GM12873 (cell line): Measurements from ENCODE around the gene HSH2D.
A peak's percentile ranks its signal among the peaks of the same experiment; 100 is the strongest.

Experiments
- CTCF ChIP-seq: IDR thresholded peaks from 2 replicates; pipeline ENCODE4 v1.5.1; 2012; ENCODE audit warnings: low read depth, mild to moderate bottlenecking, moderate library complexity, low read length, control low read depth; ENCODE audit not compliant: insufficient read depth; ENCODE audit errors: missing control alignments

HSH2D gene

GRCh38 chr19:16175954-16176353 is 32.5 kb downstream of the HSH2D start:
- no peak for TF ChIP-seq CTCF

- no peak for TF ChIP-seq CTCF
Observed at GRCh38 chr19:16180611-16181010, 37.1 kb downstream of the HSH2D start.

DNA sequence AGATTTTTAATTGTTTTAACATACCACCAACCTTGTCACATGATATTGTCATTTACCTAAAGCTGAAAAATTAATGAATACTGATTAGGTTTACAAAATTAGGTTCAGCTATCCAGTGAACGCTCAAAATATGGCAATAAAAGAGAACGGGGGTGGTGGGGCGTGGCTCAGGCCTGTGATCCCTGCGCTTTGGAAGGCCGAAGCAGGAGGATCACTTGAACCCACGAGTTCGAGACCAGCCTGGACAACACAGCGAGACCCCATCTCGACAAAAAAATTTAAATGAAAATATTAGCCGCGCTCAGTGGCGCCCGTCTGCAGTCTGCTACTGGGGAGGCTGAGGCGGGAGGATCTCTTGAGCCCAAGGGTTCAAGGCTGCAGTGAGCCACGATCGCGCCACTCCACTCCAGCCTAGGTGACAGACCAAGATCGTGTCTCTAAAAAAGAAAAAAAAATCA is 41.2 kb downstream of the HSH2D start:
- TF ChIP-seq CTCF: no peak

DNA sequence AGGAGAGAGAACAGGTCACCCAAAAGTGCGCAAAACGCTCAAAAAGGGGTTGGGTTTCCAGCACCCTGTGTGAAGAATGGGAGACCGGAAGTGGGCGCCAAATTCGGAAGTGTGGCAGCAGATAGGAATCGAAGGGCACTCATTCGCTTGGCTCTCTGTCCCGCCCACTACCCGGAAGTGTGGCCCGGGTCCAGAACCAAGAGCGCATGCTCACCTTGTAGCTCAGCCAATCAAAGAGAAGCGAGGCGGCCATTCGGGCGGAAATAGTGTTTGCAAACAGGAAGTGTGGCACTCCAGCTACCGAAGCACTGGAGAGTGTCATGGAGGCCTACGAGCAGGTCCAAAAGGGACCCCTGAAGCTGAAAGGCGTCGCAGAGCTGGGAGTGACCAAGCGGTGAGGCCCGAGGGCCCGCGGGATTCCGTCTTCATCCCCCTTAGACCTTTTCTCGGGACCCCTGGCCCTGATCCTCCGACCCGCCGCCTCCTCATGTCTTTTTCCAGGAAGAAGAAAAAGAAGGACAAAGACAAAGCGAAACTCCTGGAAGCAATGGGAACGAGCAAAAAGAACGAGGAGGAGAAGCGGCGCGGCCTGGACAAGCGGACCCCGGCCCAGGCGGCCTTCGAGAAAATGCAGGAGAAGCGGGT is 41.8 kb downstream of the HSH2D start, which contains the start of gene FAM32A:
Gene FAM32A (plus strand): TSS at position 288 of the 645 bp plus-strand sequence. CDS start 33 bp downstream, at position 321.
- peak; percentile 25 for TF ChIP-seq CTCF

GRCh38 chr19:16185768-16186123 is 42.3 kb downstream of the HSH2D start:
- TF ChIP-seq CTCF: peak; percentile 60

DNA sequence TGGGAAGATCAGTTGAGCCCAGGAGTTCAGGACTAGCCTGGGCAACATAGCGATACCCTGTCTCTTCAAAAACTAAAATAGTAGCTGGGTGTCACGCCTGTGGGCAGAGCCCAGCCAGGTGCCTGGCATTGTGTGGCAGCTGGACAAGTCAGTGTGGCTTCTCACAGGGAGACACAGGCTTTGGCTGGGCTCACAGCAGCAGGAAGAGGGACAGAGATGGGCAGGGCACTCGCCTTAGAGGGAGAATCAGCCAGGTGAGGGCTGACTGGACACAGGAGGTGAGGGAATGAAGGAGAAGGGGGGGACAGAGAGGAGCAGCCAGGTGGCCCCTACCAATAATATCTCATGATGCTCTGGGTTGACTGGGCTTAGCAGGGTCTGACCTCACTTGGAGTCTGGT is 45.0 kb downstream of the HSH2D start:
- TF ChIP-seq CTCF: no peak

- no peak for TF ChIP-seq CTCF
Observed at GRCh38 chr19:16190198-16190597, 46.7 kb downstream of the HSH2D start.
